GM21381 (cell line): ENCODE results near the gene PRICKLE4.

ENCODE experiments used
- ATAC-seq: cut with Tn5 transposase; IDR thresholded peaks from one replicate; pipeline ENCODE4 v1.9.1; 2021; ENCODE audit warnings: mild to moderate bottlenecking, moderate library complexity; ENCODE audit not compliant: unreplicated experiment

Gene PRICKLE4

GRCh38 chr6:41769376-41769775, 11.2 kb upstream of the PRICKLE4 start:
- ATAC-seq = no peak

GRCh38 chr6:41770381-41771057, 10.1 kb upstream of the PRICKLE4 start:
- no peak for ATAC-seq

GRCh38 chr6:41771058-41771983, 9.3 kb upstream of the PRICKLE4 start:
- ATAC-seq = no peak

GRCh38 chr6:41774841-41775240, 5.7 kb upstream of the PRICKLE4 start:
- no peak for ATAC-seq

GRCh38 chr6:41775293-41775882, 5.2 kb upstream of the PRICKLE4 start:
- no peak for ATAC-seq

GRCh38 chr6:41777551-41778285, 2.9 kb upstream of the PRICKLE4 start:
- ATAC-seq = no peak

- no peak for ATAC-seq
Observed at GRCh38 chr6:41778895-41779294, 1.7 kb upstream of the PRICKLE4 start.

- no peak for ATAC-seq
Observed at GRCh38 chr6:41779336-41779735, 1.2 kb upstream of the PRICKLE4 start.

GRCh38 chr6:41779788-41780550, 613 bp upstream of the PRICKLE4 start, which contains the start of gene FRS3:
TSS of gene FRS3 (minus strand) at chr6:41779900. CDS start at chr6:41776987, 2,913 bp downstream.
- ATAC-seq = peak; percentile 86

- ATAC-seq = no peak
Observed at GRCh38 chr6:41781366-41781730, 766 bp downstream of the PRICKLE4 start.

GRCh38 chr6:41783106-41783780, 2.7 kb downstream of the PRICKLE4 start:
- no peak for ATAC-seq

- no peak for ATAC-seq
Observed at GRCh38 chr6:41784581-41785171, 4.1 kb downstream of the PRICKLE4 start.

- ATAC-seq = no peak
Observed at GRCh38 chr6:41785254-41785653, 4.7 kb downstream of the PRICKLE4 start.

- no peak for ATAC-seq
Observed at GRCh38 chr6:41785689-41786450, 5.3 kb downstream of the PRICKLE4 start.

GRCh38 chr6:41786451-41787218, 6.1 kb downstream of the PRICKLE4 start:
- ATAC-seq = peak; percentile 57

- ATAC-seq = peak; percentile 83
Observed at GRCh38 chr6:41787219-41787917, 6.8 kb downstream of the PRICKLE4 start, which contains the start of gene TOMM6. TSS of gene TOMM6 (plus strand) at chr6:41787694. CDS start at chr6:41787698, 4 bp downstream.

- no peak for ATAC-seq
Observed at GRCh38 chr6:41789390-41789724, 8.8 kb downstream of the PRICKLE4 start.
